HG02798 (cell line): ENCODE measurements around the gene GOLGA1.
A peak's percentile ranks its signal among the peaks of the same experiment; 100 is the strongest.
"Not testable (repeated sequence)": the region's sequence is repeated elsewhere in the genome, so short reads cannot be mapped to it uniquely, and the experiment has no call there.

Source experiments
- ATAC-seq: cut with Tn5 transposase; IDR thresholded peaks from one replicate; pipeline ENCODE4 v1.9.1; 2021; ENCODE audit warnings: mild to moderate bottlenecking; ENCODE audit not compliant: unreplicated experiment, poor library complexity

The GOLGA1 gene, protein sequence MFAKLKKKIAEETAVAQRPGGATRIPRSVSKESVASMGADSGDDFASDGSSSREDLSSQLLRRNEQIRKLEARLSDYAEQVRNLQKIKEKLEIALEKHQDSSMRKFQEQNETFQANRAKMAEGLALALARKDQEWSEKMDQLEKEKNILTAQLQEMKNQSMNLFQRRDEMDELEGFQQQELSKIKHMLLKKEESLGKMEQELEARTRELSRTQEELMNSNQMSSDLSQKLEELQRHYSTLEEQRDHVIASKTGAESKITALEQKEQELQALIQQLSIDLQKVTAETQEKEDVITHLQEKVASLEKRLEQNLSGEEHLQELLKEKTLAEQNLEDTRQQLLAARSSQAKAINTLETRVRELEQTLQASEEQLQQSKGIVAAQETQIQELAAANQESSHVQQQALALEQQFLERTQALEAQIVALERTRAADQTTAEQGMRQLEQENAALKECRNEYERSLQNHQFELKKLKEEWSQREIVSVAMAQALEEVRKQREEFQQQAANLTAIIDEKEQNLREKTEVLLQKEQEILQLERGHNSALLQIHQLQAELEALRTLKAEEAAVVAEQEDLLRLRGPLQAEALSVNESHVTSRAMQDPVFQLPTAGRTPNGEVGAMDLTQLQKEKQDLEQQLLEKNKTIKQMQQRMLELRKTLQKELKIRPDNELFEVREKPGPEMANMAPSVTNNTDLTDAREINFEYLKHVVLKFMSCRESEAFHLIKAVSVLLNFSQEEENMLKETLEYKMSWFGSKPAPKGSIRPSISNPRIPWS

DNA sequence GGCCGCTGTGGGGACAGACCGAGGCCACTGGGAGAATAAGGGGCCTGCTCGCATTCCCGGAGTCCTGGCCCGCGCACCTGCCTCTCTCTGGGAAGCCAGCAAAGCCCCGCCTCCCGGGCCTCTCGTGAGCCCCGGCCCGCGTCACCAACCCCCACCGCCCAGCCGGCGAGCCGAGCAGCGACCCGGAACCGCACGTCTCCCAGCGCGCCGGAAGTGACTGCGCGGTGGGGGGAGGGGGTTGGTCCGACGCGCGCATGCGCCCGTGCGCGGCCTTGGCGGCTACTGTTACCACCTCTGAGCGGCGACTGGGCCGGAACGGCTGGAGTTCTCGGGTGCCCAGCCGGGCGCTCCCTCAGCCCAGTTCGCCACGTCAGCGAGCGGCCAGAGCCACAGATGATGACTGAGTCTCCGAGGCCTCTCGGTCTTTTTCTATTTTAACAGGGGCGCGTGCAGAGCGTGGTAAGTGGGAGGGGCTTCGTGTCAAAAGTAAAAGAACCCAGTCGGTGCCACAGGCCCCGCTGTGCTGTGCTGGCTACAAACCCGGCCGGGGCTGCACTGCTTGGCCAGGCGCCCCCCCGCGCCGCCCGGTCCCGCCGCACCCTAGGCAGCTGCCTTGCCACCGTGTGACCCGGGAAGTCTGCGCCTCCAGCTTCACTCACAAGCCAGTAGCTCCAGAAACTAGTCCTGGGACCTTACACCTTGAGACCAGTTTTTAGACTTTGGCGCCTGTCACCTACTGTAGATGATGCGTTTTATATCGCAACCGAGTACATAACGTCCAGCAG, at the start of gene GOLGA1:
Gene GOLGA1 (minus strand): TSS at position 190 of the 785 bp plus-strand sequence. CDS start 2,372 bp downstream, outside the sequence.
- peak; percentile 89 for ATAC-seq

DNA sequence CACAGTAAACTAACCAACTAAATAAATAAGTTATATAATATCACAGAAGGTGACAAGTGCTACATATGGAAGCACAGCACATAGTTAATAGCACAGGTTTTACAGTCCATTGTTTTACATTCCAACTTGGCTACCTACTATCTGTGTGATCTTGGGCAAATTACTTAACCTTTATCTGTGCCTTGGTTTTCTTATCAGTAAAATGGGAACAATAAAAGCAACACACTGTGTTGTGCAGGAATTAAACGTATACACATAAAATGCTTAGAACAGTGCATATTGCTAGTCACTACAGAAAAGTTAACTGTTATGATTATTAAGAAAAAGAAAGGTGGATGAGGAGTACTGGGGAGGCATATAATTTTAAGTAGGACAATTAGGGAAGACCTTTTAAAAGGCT, 42.8 kb upstream of the GOLGA1 start:
- no peak for ATAC-seq

DNA sequence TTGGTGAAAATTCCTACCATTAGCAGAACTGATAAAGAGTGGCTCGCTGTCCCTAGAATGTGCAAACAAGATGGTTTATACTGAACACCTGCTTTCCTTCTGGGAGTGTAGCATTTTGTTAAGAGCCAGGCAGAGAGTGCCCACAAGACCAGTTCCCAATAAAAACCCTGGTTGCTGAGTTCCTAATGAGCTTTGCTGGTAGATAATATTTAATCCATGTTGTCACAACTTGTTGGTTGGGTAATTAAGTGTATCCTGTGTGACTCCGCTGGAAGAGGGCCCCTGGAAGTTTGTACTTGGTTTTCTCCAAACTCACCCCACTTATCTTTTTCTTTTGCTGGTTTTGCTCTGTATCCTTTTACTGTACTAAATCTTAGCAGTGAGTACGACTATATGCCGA, 39.5 kb upstream of the GOLGA1 start:
- ATAC-seq = no peak

DNA sequence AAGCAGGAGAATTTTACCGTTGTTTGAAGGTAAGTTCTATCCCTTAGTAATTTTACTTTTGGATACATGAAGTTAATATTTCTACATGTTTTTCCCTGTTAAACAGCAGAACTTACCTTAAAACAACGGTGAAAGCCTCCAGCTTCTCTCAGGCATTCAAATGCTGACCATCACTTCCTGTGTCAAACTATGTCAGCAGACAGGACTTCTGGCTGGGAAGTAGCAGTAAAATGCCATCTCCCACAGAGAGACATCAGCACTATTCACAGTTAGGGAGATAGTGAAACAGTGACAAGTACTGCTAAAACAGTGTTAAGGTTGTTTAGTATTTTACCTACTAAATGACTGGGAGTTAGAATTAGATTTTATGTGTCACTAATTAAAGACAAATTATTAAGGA, 34.2 kb upstream of the GOLGA1 start:
- ATAC-seq = no peak

DNA sequence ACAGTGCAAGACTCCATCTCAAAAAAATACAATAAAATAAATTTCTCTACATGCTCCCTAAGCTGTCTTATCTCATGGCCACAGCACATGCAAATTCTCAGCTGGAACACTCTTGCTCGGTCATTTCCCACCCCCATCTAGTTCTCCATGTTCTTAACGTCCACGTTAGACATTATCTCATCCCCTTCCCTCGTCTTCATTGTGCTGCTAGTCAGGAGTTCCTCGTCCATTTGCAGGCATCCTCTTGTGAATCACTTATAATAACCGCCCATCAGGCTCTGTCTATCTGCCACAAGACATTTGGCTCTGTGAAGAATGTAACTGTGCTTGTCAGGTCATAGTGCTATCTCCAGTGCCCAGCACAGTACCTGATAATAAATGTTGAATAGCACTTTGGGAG, 32.9 kb upstream of the GOLGA1 start:
- no peak for ATAC-seq

DNA sequence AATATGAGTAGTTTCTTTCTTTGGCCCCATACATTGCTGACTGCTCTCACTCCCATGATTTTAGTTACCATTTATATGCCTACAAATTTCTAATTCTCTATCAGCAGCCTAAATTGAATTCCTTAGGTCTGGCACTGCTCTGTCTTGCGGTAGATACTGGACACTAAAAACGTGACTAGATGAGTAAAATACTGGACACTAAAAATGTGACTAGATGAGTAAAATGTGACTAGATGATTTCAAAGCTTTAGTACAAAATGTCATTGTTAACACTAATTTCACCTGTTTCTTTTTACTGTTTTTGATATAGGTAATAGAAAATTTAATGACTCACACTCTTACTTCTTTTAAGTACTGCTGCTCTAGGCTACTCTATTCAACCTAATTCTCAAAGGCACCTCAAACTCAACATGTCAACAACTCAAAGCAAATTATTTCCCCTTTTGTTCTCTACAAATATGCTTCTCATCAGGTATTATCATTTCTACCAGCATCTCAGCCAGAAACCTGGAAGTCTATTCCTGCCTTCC, 31.4 kb upstream of the GOLGA1 start:
- no peak for ATAC-seq

DNA sequence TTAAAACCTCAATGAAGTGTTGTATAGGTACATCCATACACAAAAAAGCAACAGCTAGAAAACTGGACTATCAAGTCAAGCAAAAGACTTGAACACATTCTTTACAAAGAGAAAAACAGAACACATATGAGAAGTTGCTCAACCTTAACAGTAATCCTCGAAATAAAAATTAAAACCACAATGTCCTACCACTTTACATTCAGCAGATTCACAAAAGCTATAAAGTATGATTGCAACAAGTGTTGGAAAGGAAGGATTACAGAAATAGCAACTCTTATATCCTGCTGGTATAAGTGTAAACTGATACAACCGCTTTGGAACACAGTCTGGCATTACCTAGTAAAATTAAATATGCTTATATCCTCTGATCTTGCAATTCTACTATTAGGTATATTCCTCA, 28.5 kb upstream of the GOLGA1 start:
- ATAC-seq = no peak

DNA sequence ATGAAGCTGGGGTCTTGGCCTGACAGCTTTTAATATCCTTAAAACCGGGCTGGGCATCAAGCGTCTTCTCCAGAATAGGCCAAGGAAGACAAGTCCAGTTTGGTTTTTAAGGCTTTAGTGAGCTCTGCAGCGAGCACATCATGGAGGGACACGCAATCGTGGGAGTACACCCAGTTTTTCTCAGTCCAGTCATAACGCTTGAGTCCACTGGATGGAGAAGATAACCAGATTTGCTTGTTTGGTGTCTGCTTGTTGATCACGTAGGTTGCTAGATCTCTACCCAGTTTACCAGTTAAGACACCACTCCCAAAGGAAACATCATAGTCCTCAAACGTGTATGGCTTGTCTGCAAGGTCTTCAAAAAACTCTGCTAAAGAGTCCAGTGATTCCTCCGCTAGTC, 27.4 kb upstream of the GOLGA1 start:
- ATAC-seq = no peak

DNA sequence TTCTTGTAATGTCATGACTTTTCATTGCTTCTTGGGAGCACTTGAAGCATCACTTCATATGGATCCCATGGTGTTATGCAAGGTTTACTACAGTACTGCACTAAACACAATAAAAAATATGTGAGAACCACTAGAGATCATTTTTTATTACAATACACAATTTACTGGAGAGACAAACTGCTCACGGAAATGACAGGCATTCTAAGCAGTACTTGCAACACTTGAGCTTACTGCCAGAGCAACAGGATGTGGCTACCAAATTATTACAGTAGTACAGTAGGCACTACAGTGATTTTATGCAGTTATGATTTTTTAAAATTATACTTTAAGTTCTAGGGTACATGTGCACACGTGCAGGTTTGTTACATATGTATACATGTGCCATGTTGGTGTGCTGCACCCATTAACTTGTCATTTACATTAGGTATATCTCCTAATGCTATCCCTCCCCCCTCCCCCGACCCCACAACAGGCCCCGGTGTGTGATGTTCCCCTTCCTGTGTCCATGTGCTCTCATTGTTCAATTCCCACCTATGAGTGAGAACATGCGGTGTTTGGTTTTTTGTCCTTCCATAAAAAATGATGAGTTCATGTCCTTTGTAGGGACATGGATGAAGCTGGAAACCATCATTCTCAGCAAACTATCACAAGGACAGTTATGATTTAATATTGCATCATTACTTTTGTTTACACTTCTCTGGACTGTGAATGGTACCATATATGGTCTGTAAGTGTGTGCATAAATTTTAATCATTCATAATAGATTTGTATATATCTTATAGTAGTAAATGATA, 25.1 kb upstream of the GOLGA1 start:
- not testable (repeated sequence) for ATAC-seq

DNA sequence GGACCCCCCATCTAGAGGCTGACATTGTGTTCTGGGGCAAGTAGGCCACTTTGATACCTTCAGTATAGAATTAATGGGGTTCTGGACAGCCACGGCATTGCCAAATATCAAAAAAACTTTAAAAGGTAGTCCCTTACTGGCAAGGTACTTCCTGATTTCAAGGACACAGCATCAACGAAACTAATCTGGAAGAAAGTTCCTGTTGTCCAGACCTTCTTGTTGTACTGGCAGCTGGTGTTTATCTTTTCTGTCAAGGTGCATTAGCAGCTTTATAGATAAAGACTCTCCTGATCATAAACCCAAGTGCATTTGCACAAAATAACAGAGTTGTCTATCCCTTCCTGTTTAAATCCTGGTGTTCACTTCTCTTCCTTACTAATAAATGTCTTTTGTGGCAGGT, 23.7 kb upstream of the GOLGA1 start:
- no peak for ATAC-seq

DNA sequence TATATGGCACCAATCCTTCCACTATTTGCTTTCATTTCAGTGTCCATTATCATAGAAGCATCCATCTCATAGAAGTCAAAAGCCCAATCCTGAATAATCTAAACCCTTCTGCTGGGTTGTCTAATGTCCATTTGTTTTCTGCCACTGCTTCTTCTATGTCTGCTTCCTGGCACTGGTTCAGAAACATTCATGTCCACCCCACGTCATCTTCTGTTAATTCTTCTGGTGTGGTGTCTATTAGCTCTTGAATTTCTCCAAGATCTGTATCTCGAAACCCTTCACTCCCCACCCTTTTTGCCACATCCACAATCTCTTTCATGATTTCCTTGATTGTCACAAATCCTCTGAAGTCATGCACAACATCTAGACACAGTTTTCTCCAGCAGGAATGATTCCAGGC, 23.2 kb upstream of the GOLGA1 start:
- no peak for ATAC-seq

DNA sequence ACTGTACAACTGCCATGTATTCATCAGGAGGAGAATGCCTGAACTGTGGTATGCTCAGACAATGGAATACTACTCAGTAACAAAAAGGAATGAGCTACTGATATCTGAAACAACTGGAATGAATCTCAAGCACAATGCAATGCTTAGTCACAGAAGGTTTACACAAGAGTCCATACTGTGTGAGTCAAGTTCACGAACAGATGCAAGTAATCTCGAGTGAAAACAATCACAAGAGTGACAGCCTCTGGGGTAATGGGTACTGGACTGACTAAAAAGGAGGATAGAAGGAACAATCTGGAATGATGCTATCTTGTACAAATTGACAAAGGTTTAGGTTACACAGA, 19.5 kb upstream of the GOLGA1 start:
- no peak for ATAC-seq

DNA sequence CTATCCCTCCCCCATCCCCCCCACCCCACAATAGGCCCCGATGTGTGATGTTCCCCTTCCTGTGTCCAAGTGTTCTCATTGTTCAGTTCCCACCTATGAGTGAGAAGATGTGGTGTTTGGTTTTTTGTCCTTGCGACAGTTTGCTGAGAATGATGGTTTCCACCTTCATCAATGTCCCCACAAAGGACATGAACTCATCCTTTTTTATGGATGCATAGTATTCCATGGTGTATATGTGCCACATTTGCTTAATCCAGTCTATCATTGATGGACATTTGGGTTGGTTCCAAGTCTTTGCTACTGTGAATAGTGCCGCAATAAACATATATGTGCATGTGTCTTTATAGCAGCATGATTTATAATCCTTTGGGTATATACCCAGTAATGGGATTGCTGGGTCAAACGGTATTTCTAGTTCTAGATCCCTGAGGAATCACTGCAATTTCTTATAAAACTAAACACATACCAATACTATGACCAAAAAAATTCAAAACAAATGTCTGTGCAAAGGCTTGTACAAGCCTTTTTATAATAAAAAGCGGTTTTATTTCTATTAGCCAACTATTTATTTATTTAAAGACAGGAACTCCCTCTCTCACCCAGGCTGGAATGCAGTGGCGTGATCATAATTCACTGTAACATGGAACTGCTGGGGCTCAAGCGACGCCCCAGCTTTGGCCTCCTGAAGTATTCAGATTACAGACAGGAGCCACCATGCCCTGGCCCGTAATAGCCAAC, 19.0 kb upstream of the GOLGA1 start:
- ATAC-seq = not testable (repeated sequence)

DNA sequence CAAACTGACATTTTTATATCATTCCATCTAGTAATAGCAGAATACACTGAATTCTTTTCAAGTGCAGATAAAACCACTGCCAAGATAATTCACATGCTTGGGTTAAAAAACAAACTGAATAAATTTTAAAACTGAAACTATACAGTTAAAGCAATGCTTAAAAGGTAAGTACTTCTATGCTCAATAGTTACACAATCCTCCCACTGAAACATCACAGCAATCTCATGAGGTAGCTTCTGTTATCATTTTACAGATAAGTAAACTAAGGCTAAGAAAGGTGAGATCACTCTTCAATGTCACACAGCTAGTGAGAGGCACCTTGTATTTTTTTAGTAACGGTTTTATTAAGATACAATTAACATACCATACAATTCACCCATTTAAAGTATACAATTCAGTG, 13.4 kb upstream of the GOLGA1 start:
- ATAC-seq = no peak

DNA sequence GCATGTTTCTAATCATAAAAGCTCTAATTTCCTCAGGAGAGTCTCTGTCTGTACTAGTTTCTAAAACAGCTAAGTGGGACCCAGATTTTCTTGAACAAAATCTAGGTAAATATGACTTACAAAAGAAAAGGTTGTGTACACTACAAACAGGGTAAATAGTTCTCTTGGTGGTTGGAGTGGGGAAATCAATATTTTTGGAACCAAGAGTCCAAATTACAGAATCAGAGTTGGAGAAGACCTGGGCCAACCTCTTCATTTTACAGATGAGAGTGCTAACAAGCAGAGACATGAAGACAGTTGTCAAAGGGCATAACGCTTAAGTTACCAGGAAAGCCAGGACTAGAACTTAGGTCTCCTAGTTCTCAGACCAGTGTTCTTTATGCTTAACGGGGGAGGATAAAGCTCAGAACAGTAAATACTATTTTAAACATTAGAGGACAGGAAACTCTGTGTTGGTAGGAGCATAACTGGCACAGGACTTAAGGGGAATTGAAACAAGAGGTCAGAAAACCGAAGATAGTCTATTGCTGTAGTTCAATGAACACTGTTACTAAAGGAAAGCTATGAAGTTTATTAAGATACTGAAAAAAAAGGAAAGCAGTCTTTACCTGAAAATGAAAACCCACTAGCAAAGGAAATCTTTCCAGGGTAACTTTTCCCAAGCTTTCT, 9.3 kb upstream of the GOLGA1 start:
- ATAC-seq = no peak

DNA sequence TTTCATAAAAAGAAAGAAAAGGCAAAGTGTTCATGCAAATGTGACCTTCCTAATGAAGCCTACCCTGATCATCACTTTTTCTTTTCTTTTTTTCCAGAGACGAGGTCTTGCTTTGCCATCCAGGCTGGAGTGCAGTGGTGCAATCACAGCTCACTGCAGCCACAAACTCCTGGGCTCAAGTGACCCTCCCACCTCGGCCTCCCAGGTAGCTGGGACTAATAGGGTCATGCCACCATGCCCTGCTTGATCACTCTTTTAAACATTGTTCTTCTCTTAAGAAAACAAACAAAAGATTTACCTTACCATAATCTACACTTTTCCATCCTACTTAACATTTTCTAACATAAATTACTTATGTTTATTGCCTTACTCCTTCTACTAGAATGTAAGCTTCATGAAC, 8.5 kb upstream of the GOLGA1 start:
- no peak for ATAC-seq

DNA sequence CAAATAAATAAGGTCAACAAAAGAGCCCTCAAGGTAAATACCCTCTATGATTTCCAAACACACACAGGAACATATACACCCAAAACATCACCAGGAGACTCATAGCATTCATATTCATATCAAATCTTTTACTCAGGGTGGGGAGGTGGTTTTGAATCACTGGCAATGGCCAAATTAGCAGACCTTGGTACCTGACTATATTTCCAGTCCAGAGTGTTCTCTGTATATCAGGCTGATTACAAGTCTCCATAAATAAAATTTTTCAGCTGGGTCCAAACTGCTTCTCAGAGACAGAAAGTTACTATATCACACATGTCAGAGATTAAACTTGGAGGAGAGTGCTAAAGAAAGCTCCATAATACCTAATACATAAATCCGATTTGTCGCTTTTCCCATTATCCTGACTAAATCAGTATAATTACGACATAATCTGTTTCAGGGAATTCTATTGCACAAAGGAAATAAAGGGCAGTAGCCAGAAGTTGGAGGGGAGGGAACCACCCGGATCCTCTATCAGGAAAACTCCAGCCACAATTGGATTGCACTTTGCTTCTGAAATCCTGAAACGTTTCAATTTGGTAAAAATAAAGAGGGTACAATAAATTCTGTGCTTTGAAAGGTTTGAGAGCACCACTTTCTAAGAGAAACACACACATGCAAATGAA, 7.0 kb upstream of the GOLGA1 start:
- no peak for ATAC-seq

DNA sequence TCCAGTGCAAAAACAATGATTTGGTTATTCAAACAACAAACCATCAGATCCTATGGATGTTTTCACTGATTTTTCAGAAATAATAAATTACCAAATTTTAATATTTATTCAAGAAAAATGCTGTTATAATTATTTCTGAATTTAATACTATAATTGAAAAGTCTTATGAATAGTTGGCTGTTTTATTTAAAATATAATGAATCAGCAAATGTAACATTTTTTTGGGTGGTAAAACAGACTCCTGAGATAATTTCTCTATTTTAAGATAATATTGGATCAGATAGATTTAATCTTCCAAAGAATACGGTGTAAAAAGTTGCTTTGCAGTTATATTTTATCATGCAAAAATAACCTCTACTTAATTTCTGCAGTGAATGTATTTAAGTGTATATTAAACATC, 5.3 kb upstream of the GOLGA1 start:
- no peak for ATAC-seq
